ENCODE measurements around the gene ZNF207.
"Not testable (repeated sequence)": the region's sequence is repeated elsewhere in the genome, so short reads cannot be mapped to it uniquely, and the experiment has no call there.

The ZNF207 gene

GRCh38 chr17:32318071-32318470 is 31.9 kb upstream of the ZNF207 start:
- no peaks in the 10 kb centered on the region for H3K9me3 ChIP-seq (ENCODE audit: insufficient read depth, low read depth, low read length)
- no peaks in the 10 kb centered on the region for H3K4me1 ChIP-seq (ENCODE audit: insufficient read depth, low read length)
- H3K9ac ChIP-seq (ENCODE audit: low read depth, low read length): no peak overlapping the region
- H3K27me3 ChIP-seq (ENCODE audit: insufficient read depth, low read length): no peaks in the 10 kb centered on the region
- H3K27ac ChIP-seq (ENCODE audit: low read length): no peak overlapping the region
- H3K4me3 ChIP-seq (ENCODE audit: low read length): no peak overlapping the region
- no peaks in the 10 kb centered on the region for H3K36me3 ChIP-seq (ENCODE audit: insufficient read depth, low read depth, low read length)

GRCh38 chr17:32319548-32319905 is 30.4 kb upstream of the ZNF207 start:
- peaks cover 8% of the 10 kb centered on the region; the same call in 1 of the 2 replicates for H3K4me1 ChIP-seq (ENCODE audit: insufficient read depth, low read length)
- no peaks in the 10 kb centered on the region for H3K36me3 ChIP-seq (ENCODE audit: insufficient read depth, low read depth, low read length)
- no peak overlapping the region for H3K9ac ChIP-seq (ENCODE audit: low read depth, low read length)
- H3K27me3 ChIP-seq (ENCODE audit: insufficient read depth, low read length): no peaks in the 10 kb centered on the region
- H3K4me3 ChIP-seq (ENCODE audit: low read length): no peak overlapping the region
- no peaks in the 10 kb centered on the region for H3K9me3 ChIP-seq (ENCODE audit: insufficient read depth, low read depth, low read length)
- H3K27ac ChIP-seq (ENCODE audit: low read length): no peak overlapping the region

GRCh38 chr17:32320080-32320479 is 29.9 kb upstream of the ZNF207 start:
- not testable (repeated sequence) for H3K9me3 ChIP-seq (ENCODE audit: insufficient read depth, low read depth, low read length); H3K4me1 ChIP-seq (ENCODE audit: insufficient read depth, low read length); H3K4me3 ChIP-seq (ENCODE audit: low read length); H3K36me3 ChIP-seq (ENCODE audit: insufficient read depth, low read depth, low read length); H3K27ac ChIP-seq (ENCODE audit: low read length); H3K27me3 ChIP-seq (ENCODE audit: insufficient read depth, low read length); H3K9ac ChIP-seq (ENCODE audit: low read depth, low read length)

GRCh38 chr17:32320847-32321246 is 29.1 kb upstream of the ZNF207 start:
- Histone ChIP-seq H3K27ac (ENCODE audit: low read length) (no peak overlapping the region), H3K36me3 (ENCODE audit: insufficient read depth, low read depth, low read length) (no peaks in the 10 kb centered on the region), H3K4me1 (ENCODE audit: insufficient read depth, low read length) (peaks cover 8% of the 10 kb centered on the region; the same call in 1 of the 2 replicates), H3K9me3 (ENCODE audit: insufficient read depth, low read depth, low read length) (no peaks in the 10 kb centered on the region), H3K4me3 (ENCODE audit: low read length) (no peak overlapping the region), H3K27me3 (ENCODE audit: insufficient read depth, low read length) (no peaks in the 10 kb centered on the region), H3K9ac (ENCODE audit: low read depth, low read length) (no peak overlapping the region)

GRCh38 chr17:32323046-32323445 is 26.9 kb upstream of the ZNF207 start:
- Histone ChIP-seq H3K9me3 (ENCODE audit: insufficient read depth, low read depth, low read length) (no peaks in the 10 kb centered on the region), H3K9ac (ENCODE audit: low read depth, low read length) (no peak overlapping the region), H3K4me3 (ENCODE audit: low read length) (no peak overlapping the region), H3K27me3 (ENCODE audit: insufficient read depth, low read length) (no peaks in the 10 kb centered on the region), H3K36me3 (ENCODE audit: insufficient read depth, low read depth, low read length) (no peaks in the 10 kb centered on the region), H3K27ac (ENCODE audit: low read length) (no peak overlapping the region), H3K4me1 (ENCODE audit: insufficient read depth, low read length) (peaks cover 8% of the 10 kb centered on the region; the same call in 1 of the 2 replicates)

GRCh38 chr17:32323811-32324491 is 26.0 kb upstream of the ZNF207 start:
- Histone ChIP-seq H3K9ac (ENCODE audit: low read depth, low read length) (peak overlapping the region; percentile 39; the same call in 1 of the 2 replicates), H3K27ac (ENCODE audit: low read length) (peak overlapping the region; percentile 4), H3K4me3 (ENCODE audit: low read length) (no peak overlapping the region), H3K9me3 (ENCODE audit: insufficient read depth, low read depth, low read length) (no peaks in the 10 kb centered on the region), H3K27me3 (ENCODE audit: insufficient read depth, low read length) (no peaks in the 10 kb centered on the region), H3K4me1 (ENCODE audit: insufficient read depth, low read length) (peaks cover 8% of the 10 kb centered on the region; the same call in 1 of the 2 replicates), H3K36me3 (ENCODE audit: insufficient read depth, low read depth, low read length) (no peaks in the 10 kb centered on the region)

- Histone ChIP-seq H3K9me3 (ENCODE audit: insufficient read depth, low read depth, low read length) (no peaks in the 10 kb centered on the region), H3K4me1 (ENCODE audit: insufficient read depth, low read length) (peaks cover 8% of the 10 kb centered on the region; the same call in 1 of the 2 replicates), H3K4me3 (ENCODE audit: low read length) (no peak overlapping the region), H3K36me3 (ENCODE audit: insufficient read depth, low read depth, low read length) (peaks cover 6% of the 10 kb centered on the region), H3K27ac (ENCODE audit: low read length) (no peak overlapping the region), H3K27me3 (ENCODE audit: insufficient read depth, low read length) (no peaks in the 10 kb centered on the region), H3K9ac (ENCODE audit: low read depth, low read length) (no peak overlapping the region)
These were observed 22.0 kb upstream of the ZNF207 start for GRCh38 chr17:32327911-32328310.

GRCh38 chr17:32330147-32330546 is 19.8 kb upstream of the ZNF207 start:
- Histone ChIP-seq H3K27me3 (ENCODE audit: insufficient read depth, low read length) (no peaks in the 10 kb centered on the region), H3K36me3 (ENCODE audit: insufficient read depth, low read depth, low read length) (peaks cover 28% of the 10 kb centered on the region), H3K4me1 (ENCODE audit: insufficient read depth, low read length) (no peaks in the 10 kb centered on the region), H3K9ac (ENCODE audit: low read depth, low read length) (no peak overlapping the region), H3K4me3 (ENCODE audit: low read length) (no peak overlapping the region), H3K9me3 (ENCODE audit: insufficient read depth, low read depth, low read length) (no peaks in the 10 kb centered on the region), H3K27ac (ENCODE audit: low read length) (no peak overlapping the region)

GRCh38 chr17:32331243-32332040 is 18.5 kb upstream of the ZNF207 start:
- no peaks in the 10 kb centered on the region for H3K4me1 ChIP-seq (ENCODE audit: insufficient read depth, low read length)
- no peak overlapping the region for H3K27ac ChIP-seq (ENCODE audit: low read length)
- H3K4me3 ChIP-seq (ENCODE audit: low read length): no peak overlapping the region
- no peaks in the 10 kb centered on the region for H3K9me3 ChIP-seq (ENCODE audit: insufficient read depth, low read depth, low read length)
- H3K9ac ChIP-seq (ENCODE audit: low read depth, low read length): no peak overlapping the region
- peaks cover 41% of the 10 kb centered on the region for H3K36me3 ChIP-seq (ENCODE audit: insufficient read depth, low read depth, low read length)
- no peaks in the 10 kb centered on the region for H3K27me3 ChIP-seq (ENCODE audit: insufficient read depth, low read length)

- Histone ChIP-seq H3K9ac (ENCODE audit: low read depth, low read length) (no peak overlapping the region), H3K4me3 (ENCODE audit: low read length) (no peak overlapping the region), H3K27ac (ENCODE audit: low read length) (no peak overlapping the region), H3K36me3 (ENCODE audit: insufficient read depth, low read depth, low read length) (peaks cover 56% of the 10 kb centered on the region), H3K9me3 (ENCODE audit: insufficient read depth, low read depth, low read length) (no peaks in the 10 kb centered on the region), H3K4me1 (ENCODE audit: insufficient read depth, low read length) (no peaks in the 10 kb centered on the region), H3K27me3 (ENCODE audit: insufficient read depth, low read length) (no peaks in the 10 kb centered on the region)
These were observed 16.8 kb upstream of the ZNF207 start for GRCh38 chr17:32333187-32333586.

- no peak overlapping the region for H3K27ac ChIP-seq (ENCODE audit: low read length)
- H3K4me1 ChIP-seq (ENCODE audit: insufficient read depth, low read length): no peaks in the 10 kb centered on the region
- peaks cover 68% of the 10 kb centered on the region for H3K36me3 ChIP-seq (ENCODE audit: insufficient read depth, low read depth, low read length)
- no peaks in the 10 kb centered on the region for H3K9me3 ChIP-seq (ENCODE audit: insufficient read depth, low read depth, low read length)
- H3K4me3 ChIP-seq (ENCODE audit: low read length): no peak overlapping the region
- no peak overlapping the region for H3K9ac ChIP-seq (ENCODE audit: low read depth, low read length)
- H3K27me3 ChIP-seq (ENCODE audit: insufficient read depth, low read length): no peaks in the 10 kb centered on the region
These were observed 14.9 kb upstream of the ZNF207 start for GRCh38 chr17:32335046-32335445.

GRCh38 chr17:32335687-32336086 is 14.3 kb upstream of the ZNF207 start:
- H3K27me3 ChIP-seq (ENCODE audit: insufficient read depth, low read length): no peaks in the 10 kb centered on the region
- no peaks in the 10 kb centered on the region for H3K9me3 ChIP-seq (ENCODE audit: insufficient read depth, low read depth, low read length)
- H3K36me3 ChIP-seq (ENCODE audit: insufficient read depth, low read depth, low read length): peaks cover 68% of the 10 kb centered on the region
- H3K4me1 ChIP-seq (ENCODE audit: insufficient read depth, low read length): no peaks in the 10 kb centered on the region
- H3K4me3 ChIP-seq (ENCODE audit: low read length): no peak overlapping the region
- no peak overlapping the region for H3K9ac ChIP-seq (ENCODE audit: low read depth, low read length)
- no peak overlapping the region for H3K27ac ChIP-seq (ENCODE audit: low read length)

Data from iPS-20b (cell line).